Neural progenitor cell (in vitro differentiated cells): ENCODE data around the gene LRBA.

ENCODE experiments used
- CTCF ChIP-seq: fragments of 200-600 bp; sonication (generic); IDR thresholded peaks from 2 replicates; pipeline ENCODE4 v1.5.1; 2017; ENCODE audit warnings: antibody characterized with exemption, mild to moderate bottlenecking
- EZH2 ChIP-seq: fragments of 200-600 bp; sonication (generic); IDR thresholded peaks from 2 replicates; pipeline ENCODE4 v1.6.1; 2017; ENCODE audit warnings: antibody characterized with exemption, mild to moderate bottlenecking, moderate library complexity
- EZH2phosphoT487 ChIP-seq: fragments of 200-600 bp; sonication (generic); IDR thresholded peaks from 2 replicates; pipeline ENCODE4 v1.6.1; 2017; ENCODE audit warnings: antibody characterized with exemption

- TF ChIP-seq CTCF (no peak), EZH2 (no peak), EZH2phosphoT487 (no peak)
Observed at GRCh38 chr4:150248181-150248580, 766.9 kb downstream of the LRBA start.
